HG02884 (cell line): ENCODE data around the gene MVB12B.

ENCODE experiments used
- ATAC-seq: cut with Tn5 transposase; IDR thresholded peaks from one replicate; pipeline ENCODE4 v1.9.1; 2021; ENCODE audit warnings: mild to moderate bottlenecking, moderate library complexity; ENCODE audit not compliant: unreplicated experiment

MVB12B gene

GRCh38 chr9:126514037-126514821 lies 187.6 kb downstream of the MVB12B start:
- no peak for ATAC-seq

- no peak for ATAC-seq
These were observed 188.6 kb downstream of the MVB12B start for GRCh38 chr9:126515001-126515872.

- ATAC-seq = no peak
These were observed 189.4 kb downstream of the MVB12B start for GRCh38 chr9:126515873-126516505.

GRCh38 chr9:126516561-126516935 lies 189.9 kb downstream of the MVB12B start:
- ATAC-seq = no peak

- ATAC-seq = peak; percentile 47
These were observed 190.6 kb downstream of the MVB12B start for GRCh38 chr9:126516936-126517832.

- no peak for ATAC-seq
These were observed 191.3 kb downstream of the MVB12B start for GRCh38 chr9:126517833-126518356.

GRCh38 chr9:126518763-126519162 lies 192.1 kb downstream of the MVB12B start:
- no peak for ATAC-seq

- ATAC-seq = no peak
These were observed 193.2 kb downstream of the MVB12B start for GRCh38 chr9:126519660-126520420.

- no peak for ATAC-seq
These were observed 193.8 kb downstream of the MVB12B start for GRCh38 chr9:126520453-126520852.

GRCh38 chr9:126521089-126521488 lies 194.5 kb downstream of the MVB12B start:
- ATAC-seq = no peak

- ATAC-seq = no peak
These were observed 194.9 kb downstream of the MVB12B start for GRCh38 chr9:126521551-126521950.

- no peak for ATAC-seq
These were observed 195.5 kb downstream of the MVB12B start for GRCh38 chr9:126521976-126522590.

- no peak for ATAC-seq
These were observed 196.2 kb downstream of the MVB12B start for GRCh38 chr9:126522612-126523356.

- ATAC-seq = no peak
These were observed 197.0 kb downstream of the MVB12B start for GRCh38 chr9:126523611-126524111.

- no peak for ATAC-seq
These were observed 197.9 kb downstream of the MVB12B start for GRCh38 chr9:126524353-126525077.

- no peak for ATAC-seq
These were observed 199.8 kb downstream of the MVB12B start for GRCh38 chr9:126526218-126527108.
